Measurements from ENCODE around the gene TENM4. TPM values are rescaled to one million over a fixed set of nuclear protein-coding genes. Genes with fewer than 3 reads are reported as not detected.

TENM4 gene
- total RNA-seq, 2 experiments from 2014 or later, result not detected

DNA sequence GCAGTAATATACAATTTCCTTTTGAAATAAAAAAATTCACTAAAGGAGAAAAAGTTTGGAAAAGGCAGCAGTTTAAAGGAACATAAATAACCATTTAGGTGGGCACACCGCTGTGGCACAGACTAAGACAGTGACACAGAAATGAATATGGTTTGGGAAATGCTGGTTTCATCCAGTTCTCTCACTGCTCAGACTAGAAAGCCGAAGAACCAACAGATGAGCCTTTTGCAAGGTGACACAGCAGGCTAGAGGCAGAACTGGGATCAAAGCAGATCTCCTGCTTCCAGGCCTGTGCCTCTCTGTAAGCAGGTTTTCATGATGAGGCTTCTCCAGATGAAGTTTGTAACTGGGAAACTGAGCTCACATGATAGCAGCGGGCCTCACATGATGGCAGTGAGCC lies 486.1 kb downstream of the TENM4 start:
- ChIA-PET POLR2A (no interaction called here), CTCF (no interaction called here)
- no peak overlapping the region for H3K27ac Mint-ChIP-seq
- peaks cover 17% of the 10 kb centered on the region for H3K27me3 Mint-ChIP-seq
- H3K4me3 Mint-ChIP-seq, result no peak overlapping the region
- intact Hi-C loops (cut with micrococcal nuclease), result no loop called here
- no peaks in the 10 kb centered on the region for H3K9me3 Mint-ChIP-seq
- no peak for DNase-seq
- no peaks in the 10 kb centered on the region for H3K4me1 Mint-ChIP-seq (ENCODE audit: low read depth)
- no peaks in the 10 kb centered on the region for H3K36me3 Mint-ChIP-seq

DNA sequence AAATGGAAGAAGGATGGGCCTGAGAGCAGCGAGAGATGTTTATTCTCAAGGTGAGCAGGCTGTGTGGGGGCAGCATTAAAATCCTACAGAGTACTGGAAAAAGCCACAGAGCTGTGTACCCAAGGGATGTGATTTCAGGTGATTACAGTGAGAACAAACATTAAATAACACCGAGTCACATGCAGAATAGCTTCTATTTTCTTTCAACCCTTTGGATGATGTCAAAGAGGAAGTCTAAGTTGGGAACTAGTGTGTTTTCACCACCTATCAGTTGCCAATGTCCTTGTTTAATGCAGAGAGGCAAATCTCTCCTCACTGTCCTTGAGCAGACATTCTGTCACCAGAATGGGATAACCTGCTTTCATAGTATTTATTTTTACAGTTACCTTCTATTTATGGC lies 486.6 kb downstream of the TENM4 start:
- POLR2A ChIA-PET, result no interaction called here

DNA sequence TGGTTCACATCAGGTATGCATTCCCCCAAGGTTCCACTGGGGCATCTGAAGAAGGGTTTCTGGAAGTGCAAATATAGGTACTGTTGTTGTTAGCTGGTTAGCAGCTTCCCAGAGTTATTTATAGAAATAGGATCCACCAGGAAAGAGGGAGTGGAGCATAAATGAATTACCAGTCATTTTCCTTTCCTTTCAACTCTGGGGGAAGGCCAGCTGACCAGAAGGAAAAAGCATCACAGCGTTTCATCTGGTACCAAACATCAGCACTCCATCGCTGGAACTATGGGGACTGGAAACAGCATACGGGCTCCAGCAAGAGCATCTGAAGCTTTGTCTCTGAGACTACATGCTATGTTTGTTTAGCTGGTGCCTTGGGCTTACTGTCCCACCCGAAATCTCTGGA lies 487.9 kb downstream of the TENM4 start:
- no peak overlapping the region for H3K4me3 Mint-ChIP-seq
- intact Hi-C loops (cut with micrococcal nuclease), result no loop called here
- ChIA-PET POLR2A (no interaction called here), CTCF (no interaction called here)
- peaks cover 19% of the 10 kb centered on the region for H3K27me3 Mint-ChIP-seq
- no peak overlapping the region for H3K27ac Mint-ChIP-seq
- no peaks in the 10 kb centered on the region for H3K9me3 Mint-ChIP-seq
- H3K4me1 Mint-ChIP-seq (ENCODE audit: low read depth), result no peaks in the 10 kb centered on the region
- DNase-seq, result no peak
- H3K36me3 Mint-ChIP-seq, result no peaks in the 10 kb centered on the region

More for the DNA sequence above, 486.6 kb downstream of the TENM4 start:
- Mint-ChIP-seq H3K27ac (no peak overlapping the region), H3K4me3 (no peak overlapping the region), H3K27me3 (peaks cover 17% of the 10 kb centered on the region), H3K4me1 (ENCODE audit: low read depth) (no peaks in the 10 kb centered on the region), H3K36me3 (no peaks in the 10 kb centered on the region), H3K9me3 (no peaks in the 10 kb centered on the region)
- CTCF ChIA-PET, result no interaction called here
- intact Hi-C loops (cut with micrococcal nuclease), result no loop called here
- DNase-seq, result no peak

DNA sequence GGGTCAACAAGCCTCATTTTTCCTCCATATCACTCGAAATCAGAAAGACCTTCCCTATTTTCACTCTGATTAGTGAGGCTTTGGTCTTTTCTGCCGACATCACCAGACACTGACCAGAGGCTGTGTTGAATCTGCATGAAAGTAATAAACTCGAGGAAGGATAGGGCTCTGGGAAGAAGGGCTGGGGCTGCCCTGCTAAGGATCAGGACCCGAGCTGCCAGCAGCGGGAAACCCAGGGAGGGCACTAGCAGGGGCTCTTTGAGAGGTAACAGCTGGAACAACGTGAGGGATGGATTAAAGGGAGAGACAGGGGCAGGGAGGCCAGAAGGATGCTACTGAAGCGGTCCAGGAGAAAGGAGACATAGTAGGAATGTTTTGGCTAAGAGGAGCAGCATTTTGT lies 488.7 kb downstream of the TENM4 start:
- Mint-ChIP-seq H3K36me3 (no peaks in the 10 kb centered on the region), H3K4me3 (no peak overlapping the region), H3K9me3 (no peaks in the 10 kb centered on the region), H3K4me1 (ENCODE audit: low read depth) (no peaks in the 10 kb centered on the region), H3K27ac (no peak overlapping the region), H3K27me3 (peaks cover 19% of the 10 kb centered on the region)
- POLR2A ChIA-PET, result no interaction called here
- no peak for DNase-seq
- intact Hi-C loops (cut with micrococcal nuclease), result no loop called here
- CTCF ChIA-PET, result no interaction called here

DNA sequence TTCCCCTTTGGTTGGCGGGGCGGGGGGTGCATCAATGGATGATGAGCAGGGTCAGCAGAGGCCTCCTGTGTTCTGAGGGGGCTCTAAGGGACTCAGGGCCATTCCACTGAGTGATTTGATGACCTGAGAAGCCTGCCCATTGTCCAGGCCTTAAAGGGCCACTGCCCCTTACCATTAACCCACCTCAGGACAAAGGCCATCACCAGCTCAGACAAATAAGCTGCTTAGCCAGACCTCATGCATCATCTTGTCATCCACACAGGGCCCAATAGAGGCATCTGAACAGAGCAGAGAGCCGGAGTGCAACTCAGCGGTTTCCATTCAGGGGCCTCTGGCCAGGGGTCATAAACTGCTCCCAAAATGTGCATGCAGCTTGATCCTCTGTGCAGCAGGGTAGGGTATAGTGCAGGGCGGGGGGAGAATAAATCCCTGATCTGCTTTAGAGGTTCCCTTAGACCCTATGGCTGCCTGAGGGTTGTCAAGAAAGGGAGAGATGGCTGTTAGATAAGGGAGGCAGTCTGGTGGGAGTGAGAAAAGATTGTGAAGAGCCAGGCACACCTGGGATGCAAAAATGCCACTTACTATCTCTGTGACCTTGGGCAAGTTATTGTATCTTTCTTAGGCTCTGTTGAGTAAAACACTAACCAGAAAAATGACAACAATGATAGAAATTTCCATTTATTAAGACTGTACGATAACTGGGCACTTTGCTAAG lies 490.7 kb downstream of the TENM4 start:
- H3K27ac Mint-ChIP-seq, result no peak overlapping the region

DNA sequence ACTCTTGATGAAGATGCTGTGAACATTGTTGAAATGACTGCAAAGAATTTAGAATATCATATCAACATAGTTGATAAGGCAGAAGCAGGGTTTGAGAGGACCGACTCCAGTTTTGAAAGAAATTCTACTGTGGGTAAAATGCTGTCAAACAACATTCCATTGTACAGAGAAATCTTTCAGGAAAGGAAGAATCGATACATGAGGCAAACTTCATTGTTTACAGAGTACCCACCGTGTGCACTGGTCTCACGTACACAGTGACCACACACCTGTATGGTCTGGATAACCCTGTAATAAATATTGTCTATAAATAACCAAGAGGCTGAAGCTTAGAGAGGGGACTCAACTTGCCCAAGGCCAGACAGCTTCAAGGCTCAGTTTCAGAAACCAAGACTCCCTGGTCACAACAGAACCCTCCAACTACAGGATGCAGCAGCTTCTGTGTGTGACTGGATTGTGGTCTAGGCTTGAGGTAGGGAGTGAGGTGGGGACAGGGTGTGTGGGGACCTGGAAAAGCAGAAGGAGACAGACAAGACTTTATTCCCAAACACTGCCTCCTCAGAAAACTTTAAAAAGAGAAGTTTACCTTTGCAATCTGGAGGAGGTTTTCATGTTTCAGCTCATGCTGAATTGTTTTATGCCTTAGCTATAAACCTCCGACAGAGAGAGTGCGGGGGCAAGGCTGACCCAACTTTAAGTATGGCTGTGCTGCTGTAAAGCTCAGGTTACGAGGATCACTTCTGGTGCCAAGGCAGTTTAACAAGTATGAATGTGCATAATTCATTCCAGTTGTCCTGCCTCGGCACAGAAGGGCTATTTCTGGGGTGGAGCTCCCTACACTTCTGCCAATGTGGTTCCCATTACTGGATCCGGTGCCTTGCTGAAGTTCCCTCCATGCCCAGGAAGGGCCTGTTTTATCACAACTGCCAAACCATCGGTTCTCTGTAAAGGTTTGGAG lies 493.6 kb downstream of the TENM4 start:
- Mint-ChIP-seq H3K4me1 (ENCODE audit: low read depth) (no peaks in the 10 kb centered on the region), H3K4me3 (no peak overlapping the region), H3K9me3 (no peaks in the 10 kb centered on the region), H3K27me3 (peaks cover 8% of the 10 kb centered on the region), H3K27ac (no peak overlapping the region), H3K36me3 (no peaks in the 10 kb centered on the region)
- intact Hi-C loops (cut with micrococcal nuclease), result no loop called here
- ChIA-PET CTCF (no interaction called here), POLR2A (no interaction called here)
- DNase-seq, result no peak

More for the DNA sequence above, 490.7 kb downstream of the TENM4 start:
- H3K4me3 Mint-ChIP-seq, result no peak overlapping the region
- no peak for DNase-seq
- no peaks in the 10 kb centered on the region for H3K9me3 Mint-ChIP-seq
- no peaks in the 10 kb centered on the region for H3K36me3 Mint-ChIP-seq
- POLR2A ChIA-PET, result no interaction called here
- intact Hi-C loops (cut with micrococcal nuclease), result no loop called here
- CTCF ChIA-PET, result no interaction called here
- peaks cover 16% of the 10 kb centered on the region for H3K27me3 Mint-ChIP-seq
- no peaks in the 10 kb centered on the region for H3K4me1 Mint-ChIP-seq (ENCODE audit: low read depth)

DNA sequence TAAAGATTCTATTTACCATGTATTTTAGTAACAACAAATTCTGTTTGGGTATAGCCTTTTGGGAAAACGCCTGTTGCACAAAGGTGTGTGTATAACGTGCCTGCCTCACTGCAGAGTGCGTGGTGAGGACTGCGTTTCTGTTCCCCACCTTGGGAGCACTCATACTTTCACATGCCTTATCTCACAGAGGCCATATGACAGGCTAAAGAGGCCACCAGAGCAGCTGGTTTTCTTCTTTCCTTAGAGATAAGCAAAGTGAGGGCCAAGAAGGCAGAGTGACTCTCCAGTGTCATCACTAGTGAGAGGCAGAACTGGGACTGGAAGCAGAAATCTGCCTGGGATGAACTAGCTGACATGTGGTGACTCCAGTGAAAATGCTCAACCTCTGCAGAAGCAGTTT lies 497.0 kb downstream of the TENM4 start:
- DNase-seq, result no peak
- Mint-ChIP-seq H3K4me1 (ENCODE audit: low read depth) (no peaks in the 10 kb centered on the region), H3K9me3 (no peaks in the 10 kb centered on the region), H3K27me3 (peaks cover 9% of the 10 kb centered on the region), H3K36me3 (no peaks in the 10 kb centered on the region), H3K27ac (no peak overlapping the region), H3K4me3 (no peak overlapping the region)
- intact Hi-C loops (cut with micrococcal nuclease), result no loop called here
- CTCF ChIA-PET, result no interaction called here
- POLR2A ChIA-PET, result no interaction called here

DNA sequence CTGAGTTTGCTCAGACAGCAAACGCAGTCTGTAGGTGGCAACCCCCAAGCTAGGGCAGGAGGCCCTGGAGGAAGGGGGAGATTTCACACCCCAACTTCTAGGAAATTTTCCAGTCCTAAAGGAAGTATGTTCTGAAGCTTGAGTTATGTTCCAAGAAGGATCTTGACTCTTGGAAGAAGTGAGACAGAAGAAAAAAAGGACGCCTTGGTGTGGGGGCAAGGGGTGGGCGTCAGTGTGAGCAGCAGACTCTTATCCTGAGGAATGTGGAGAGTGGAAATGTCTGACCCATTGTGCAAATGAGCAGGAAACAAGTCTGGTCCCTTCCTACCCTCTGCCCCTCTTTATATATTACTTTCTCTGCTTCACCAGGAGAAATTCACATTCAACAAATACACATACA lies 497.7 kb downstream of the TENM4 start:
- POLR2A ChIA-PET, result no interaction called here
- no peak for DNase-seq
- H3K4me1 Mint-ChIP-seq (ENCODE audit: low read depth), result no peaks in the 10 kb centered on the region
- no peak overlapping the region for H3K4me3 Mint-ChIP-seq
- intact Hi-C loops (cut with micrococcal nuclease), result no loop called here
- CTCF ChIA-PET, result no interaction called here
- H3K27ac Mint-ChIP-seq, result no peak overlapping the region
- no peaks in the 10 kb centered on the region for H3K36me3 Mint-ChIP-seq
- peaks cover 8% of the 10 kb centered on the region for H3K27me3 Mint-ChIP-seq
- H3K9me3 Mint-ChIP-seq, result no peaks in the 10 kb centered on the region

DNA sequence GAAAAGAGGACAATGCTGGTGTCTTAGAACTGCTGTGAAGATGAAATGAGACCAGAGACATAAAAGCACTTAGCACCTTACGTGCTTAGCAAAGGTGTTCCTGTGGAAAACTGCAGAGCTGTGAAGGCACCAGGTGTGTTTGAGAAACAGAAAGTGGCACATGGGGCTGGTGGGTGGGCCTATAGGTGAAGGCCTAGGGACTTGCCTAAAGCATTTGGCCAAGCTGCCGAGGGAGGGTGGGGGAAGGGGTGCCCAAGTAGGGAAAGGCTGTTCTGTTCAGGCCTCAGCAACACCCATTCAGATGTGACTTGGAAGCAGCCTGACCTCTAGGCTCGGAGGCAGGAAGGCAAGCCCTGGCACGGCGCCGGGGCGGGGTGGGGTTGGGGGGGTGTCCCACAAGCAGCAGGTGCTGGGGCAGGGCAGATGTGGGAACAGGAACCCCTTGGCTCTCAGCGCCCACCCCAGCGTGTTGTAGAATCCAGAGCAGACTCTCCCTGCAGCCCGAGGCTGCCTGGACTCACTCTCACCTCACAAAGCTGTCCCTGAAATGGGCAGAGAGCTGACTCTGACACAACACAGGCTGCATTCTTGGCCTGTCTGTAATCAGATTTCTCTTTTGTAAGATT lies 499.5 kb downstream of the TENM4 start:
- peaks cover 8% of the 10 kb centered on the region for H3K27me3 Mint-ChIP-seq
- DNase-seq, result no peak

DNA sequence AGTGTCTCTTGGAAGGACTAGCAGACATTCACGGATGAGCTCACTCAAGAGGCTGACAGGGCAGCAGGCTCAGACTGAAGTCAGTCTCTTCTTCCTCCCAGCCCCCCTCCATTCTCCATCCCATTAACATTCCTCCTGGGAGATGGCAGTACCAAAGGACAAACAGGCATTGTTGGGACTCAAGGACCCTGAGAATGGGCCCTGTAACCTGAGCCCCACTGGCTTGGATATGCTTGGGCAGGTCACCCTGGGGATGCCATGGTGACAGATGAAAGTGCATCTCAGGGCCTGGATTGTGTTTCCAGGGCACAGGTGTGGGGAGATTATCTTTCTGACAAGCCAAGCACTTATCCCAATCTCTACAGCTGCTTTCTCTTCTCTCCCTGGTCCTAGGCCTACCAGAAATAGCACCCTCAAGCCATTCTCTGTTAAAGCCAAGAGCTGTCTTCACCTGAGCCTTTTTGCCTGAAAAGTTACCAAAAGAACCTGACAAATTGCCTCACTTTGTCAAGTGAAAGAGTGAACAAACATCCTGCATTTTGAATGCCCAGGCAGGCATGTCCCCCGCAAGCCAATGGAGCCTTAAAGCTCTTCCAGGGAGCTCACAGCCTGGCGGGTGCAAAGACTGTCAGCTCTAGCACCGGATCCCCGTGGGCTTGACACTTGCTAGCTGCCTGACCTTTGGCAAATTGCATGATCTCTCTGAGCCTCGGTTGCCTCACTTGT lies 500.2 kb downstream of the TENM4 start:
- POLR2A ChIA-PET, result no interaction called here
- CTCF ChIA-PET, result no interaction called here
- H3K27ac Mint-ChIP-seq, result no peak overlapping the region
- intact Hi-C loops (cut with micrococcal nuclease), result no loop called here
- H3K4me3 Mint-ChIP-seq, result no peak overlapping the region
- H3K9me3 Mint-ChIP-seq, result no peaks in the 10 kb centered on the region
- peaks cover 8% of the 10 kb centered on the region for H3K27me3 Mint-ChIP-seq
- no peaks in the 10 kb centered on the region for H3K4me1 Mint-ChIP-seq (ENCODE audit: low read depth)
- DNase-seq, result no peak
- no peaks in the 10 kb centered on the region for H3K36me3 Mint-ChIP-seq

More for the DNA sequence above, 499.5 kb downstream of the TENM4 start:
- no peaks in the 10 kb centered on the region for H3K9me3 Mint-ChIP-seq
- no peaks in the 10 kb centered on the region for H3K4me1 Mint-ChIP-seq (ENCODE audit: low read depth)
- intact Hi-C loops (cut with micrococcal nuclease), result no loop called here
- H3K4me3 Mint-ChIP-seq, result no peak overlapping the region
- CTCF ChIA-PET, result interaction anchor here (0.5 kb wide), 1 partner anchor 159 kb away, joined by 3 read pairs; no protein-coding TSS in a partner anchor
- no peak overlapping the region for H3K27ac Mint-ChIP-seq
- no peaks in the 10 kb centered on the region for H3K36me3 Mint-ChIP-seq
- POLR2A ChIA-PET, result no interaction called here

DNA sequence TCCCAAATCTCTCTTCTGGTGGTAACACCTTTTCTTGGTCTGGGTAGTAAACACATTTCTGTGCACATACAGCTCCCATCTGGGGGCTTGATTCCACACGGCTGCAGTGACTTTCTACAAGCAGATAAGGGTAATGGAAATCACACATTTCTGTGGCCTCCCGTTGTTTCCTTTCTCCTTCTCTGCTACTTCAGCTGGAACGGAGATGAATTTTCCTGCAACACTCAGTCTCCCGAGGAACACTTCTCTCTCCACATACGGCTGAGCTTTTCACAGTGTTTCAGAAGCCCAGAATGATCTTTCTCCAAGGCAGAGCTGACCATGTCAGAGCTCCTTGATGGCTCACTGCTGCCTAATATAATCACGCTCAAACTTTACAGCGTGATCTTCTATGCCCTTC lies 501.9 kb downstream of the TENM4 start:
- H3K27ac Mint-ChIP-seq, result no peak overlapping the region
- no peaks in the 10 kb centered on the region for H3K9me3 Mint-ChIP-seq
- ChIA-PET CTCF (no interaction called here), POLR2A (no interaction called here)
- H3K36me3 Mint-ChIP-seq, result no peaks in the 10 kb centered on the region
- DNase-seq, result no peak
- H3K4me1 Mint-ChIP-seq (ENCODE audit: low read depth), result no peaks in the 10 kb centered on the region
- H3K27me3 Mint-ChIP-seq, result peaks cover 8% of the 10 kb centered on the region
- no peak overlapping the region for H3K4me3 Mint-ChIP-seq
- intact Hi-C loops (cut with micrococcal nuclease), result no loop called here

DNA sequence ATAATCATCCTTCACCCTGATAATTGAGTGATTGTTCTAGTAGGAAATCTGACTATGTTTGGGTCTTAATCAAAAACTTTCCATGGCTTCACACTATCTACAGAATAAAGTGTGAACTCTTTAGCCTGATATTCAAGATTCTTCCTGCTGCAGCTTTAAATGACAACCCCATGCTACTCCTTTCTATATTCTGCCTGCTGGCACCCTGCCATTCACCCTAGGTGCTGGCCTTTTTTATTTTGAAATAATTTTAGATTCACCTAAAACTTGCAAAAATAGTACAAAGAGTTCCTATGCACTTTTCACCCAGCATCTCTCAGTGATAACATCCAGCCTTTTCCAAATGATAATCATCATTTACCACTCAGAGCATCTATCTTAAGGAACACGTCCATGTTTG lies 502.8 kb downstream of the TENM4 start:
- H3K36me3 Mint-ChIP-seq, result no peaks in the 10 kb centered on the region
- H3K27ac Mint-ChIP-seq, result no peak overlapping the region
- DNase-seq, result no peak
- intact Hi-C loops (cut with micrococcal nuclease), result no loop called here
- peaks cover 8% of the 10 kb centered on the region for H3K27me3 Mint-ChIP-seq
- no peak overlapping the region for H3K4me3 Mint-ChIP-seq
- H3K4me1 Mint-ChIP-seq (ENCODE audit: low read depth), result no peaks in the 10 kb centered on the region
- POLR2A ChIA-PET, result no interaction called here
- no peaks in the 10 kb centered on the region for H3K9me3 Mint-ChIP-seq
- CTCF ChIA-PET, result no interaction called here
